ENCODE results near the gene PRPS1. TPM values are rescaled to one million over a fixed set of nuclear protein-coding genes. Genes with fewer than 3 reads are reported as not detected.
A peak's percentile ranks its signal among the peaks of the same experiment; 100 is the strongest.
"Not testable (repeated sequence)": the region's sequence is repeated elsewhere in the genome, so short reads cannot be mapped to it uniquely, and the experiment has no call there.

The PRPS1 gene
- 52.4 TPM for polyA plus RNA-seq (ENCODE audit: insufficient read length)
- long read RNA-seq, donor 1, transcript PRPS1-204 (7 exons, 2,152 nt) = major isoform, 16 of 40 reads
- long read RNA-seq, donor 1, partial matches to known transcripts = 23 of 40 reads
- long read RNA-seq, donor 1, other reads (novel, unspliced or antisense) = 0 of 40 reads
- long read RNA-seq, donor 2, transcript PRPS1-204 (7 exons, 2,152 nt) = major isoform, 14 of 16 reads
- long read RNA-seq, donor 2, partial matches to known transcripts = 0 of 16 reads
- long read RNA-seq, donor 2, other reads (novel, unspliced or antisense) = 0 of 16 reads
- long read RNA-seq, donor 3, transcript PRPS1-204 (7 exons, 2,152 nt) = major isoform, 12 of 38 reads
- long read RNA-seq, donor 3, partial matches to known transcripts = 25 of 38 reads
- long read RNA-seq, donor 3, other reads (novel, unspliced or antisense) = 0 of 38 reads
- long read RNA-seq, donor 4, partial matches to known transcripts = 5 of 9 reads
- long read RNA-seq, donor 4, other reads (novel, unspliced or antisense) = 0 of 9 reads
- long read RNA-seq, donor 5, transcript PRPS1-204 (7 exons, 2,152 nt) = major isoform, 27 of 540 reads
- long read RNA-seq, donor 5, partial matches to known transcripts = 512 of 540 reads
- long read RNA-seq, donor 5, other reads (novel, unspliced or antisense) = 0 of 540 reads
- long read RNA-seq, donor 6, transcript PRPS1-204 (7 exons, 2,152 nt) = major isoform, 14 of 19 reads
- long read RNA-seq, donor 6, partial matches to known transcripts = 0 of 19 reads
- long read RNA-seq, donor 6, other reads (novel, unspliced or antisense) = 0 of 19 reads
- long read RNA-seq, donor 7, transcript PRPS1-204 (7 exons, 2,152 nt) = major isoform, 19 of 142 reads
- long read RNA-seq, donor 7, partial matches to known transcripts = 69 of 142 reads
- long read RNA-seq, donor 7, other reads (novel, unspliced or antisense) = 50 of 142 reads
- long read RNA-seq, donor 8, partial matches to known transcripts = 0 of 8 reads
- long read RNA-seq, donor 8, other reads (novel, unspliced or antisense) = 0 of 8 reads

- peak; percentile 90 for DNase-seq
Observed at GRCh38 chrX:107627838-107628661, at the start of gene PRPS1. TSS of gene PRPS1 (plus strand) at chrX:107628510. CDS start at chrX:107628629, 119 bp downstream.

GRCh38 chrX:107579956-107580355, 48.4 kb upstream of the PRPS1 start:
- DNase-seq = no peak

- no peak for DNase-seq
Observed at GRCh38 chrX:107581923-107582322, 46.4 kb upstream of the PRPS1 start.

- DNase-seq = no peak
Observed at GRCh38 chrX:107589243-107589642, 39.1 kb upstream of the PRPS1 start.

GRCh38 chrX:107596651-107597050, 31.7 kb upstream of the PRPS1 start:
- no peak for DNase-seq

GRCh38 chrX:107597264-107597663, 31.0 kb upstream of the PRPS1 start:
- DNase-seq = no peak

GRCh38 chrX:107597791-107598190, 30.5 kb upstream of the PRPS1 start:
- DNase-seq = no peak

- no peak for DNase-seq
Observed at GRCh38 chrX:107599450-107599861, 28.9 kb upstream of the PRPS1 start.

GRCh38 chrX:107600366-107600765, 27.9 kb upstream of the PRPS1 start:
- no peak for DNase-seq

GRCh38 chrX:107601326-107601725, 27.0 kb upstream of the PRPS1 start:
- DNase-seq = no peak

GRCh38 chrX:107601759-107602158, 26.6 kb upstream of the PRPS1 start:
- DNase-seq = no peak

- DNase-seq = no peak
Observed at GRCh38 chrX:107602694-107603239, 25.5 kb upstream of the PRPS1 start.

GRCh38 chrX:107603429-107604159, 24.7 kb upstream of the PRPS1 start:
- no peak for DNase-seq

GRCh38 chrX:107609061-107609460, 19.2 kb upstream of the PRPS1 start:
- not testable (repeated sequence) for DNase-seq

GRCh38 chrX:107610667-107611066, 17.6 kb upstream of the PRPS1 start:
- no peak for DNase-seq

GRCh38 chrX:107619885-107620322, 8.4 kb upstream of the PRPS1 start:
- no peak for DNase-seq

GRCh38 chrX:107624893-107625292, 3.4 kb upstream of the PRPS1 start:
- DNase-seq = no peak

- no peak for DNase-seq
Observed at GRCh38 chrX:107625739-107626138, 2.6 kb upstream of the PRPS1 start.

- DNase-seq = no peak
Observed at GRCh38 chrX:107626481-107626880, 1.8 kb upstream of the PRPS1 start.

- no peak for DNase-seq
Observed at GRCh38 chrX:107626916-107627315, 1.4 kb upstream of the PRPS1 start.
